Astrocyte of the spinal cord (primary cell): ENCODE measurements around the gene INTS2.
A peak's percentile ranks its signal among the peaks of the same experiment; 100 is the strongest.

Source experiments
- DNase-seq: peaks from one replicate; pipeline ENCODE4 v3.0.0; 2011; ENCODE audit warnings: low read depth, low spot score
- H3K4me3 ChIP-seq: 2 replicates; pipeline ENCODE4 v1.5.1; 2011; ENCODE audit warnings: low read depth, mild to moderate bottlenecking, low read length, moderate library complexity
- CTCF ChIP-seq: IDR thresholded peaks from 2 replicates; pipeline ENCODE4 v1.5.1; 2012; ENCODE audit warnings: low read depth, mild to moderate bottlenecking, low read length, inconsistent platforms
- in situ Hi-C: cut with HindIII; loops from 2 replicates; pipeline ENCODE4 v1.10.0; 2017; ENCODE audit warnings: low sequenced_read_pairs

The INTS2 gene

GRCh38 chr17:61846088-61846487 lies 81.7 kb downstream of the INTS2 start:
- H3K4me3 ChIP-seq, result no peak overlapping the region
- TF ChIP-seq CTCF, result no peak
- in situ Hi-C loops, result no loop called here
- no peak for DNase-seq

DNA sequence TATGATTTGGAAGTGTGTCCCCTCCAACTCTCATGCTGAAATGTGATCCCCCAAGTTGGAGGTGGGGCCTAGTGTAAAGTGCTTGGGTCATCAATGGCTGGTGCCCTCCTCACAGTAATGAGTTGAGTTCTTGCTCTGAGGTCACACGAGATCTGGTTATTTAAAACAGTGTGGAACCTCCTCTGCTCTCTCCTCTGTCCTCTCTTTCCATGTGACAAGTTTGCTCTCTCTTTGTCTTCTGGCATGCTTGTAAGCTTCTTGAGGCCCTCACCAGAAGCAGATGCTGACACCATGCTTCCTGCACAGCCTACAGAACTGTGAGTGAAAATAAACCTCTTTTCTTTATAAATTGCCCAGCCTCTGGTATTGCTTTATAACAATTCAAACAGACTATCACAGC lies 84.3 kb downstream of the INTS2 start:
- H3K4me3 ChIP-seq, result no peak overlapping the region
- in situ Hi-C loops, result no loop called here
- no peak for DNase-seq
- TF ChIP-seq CTCF, result no peak

DNA sequence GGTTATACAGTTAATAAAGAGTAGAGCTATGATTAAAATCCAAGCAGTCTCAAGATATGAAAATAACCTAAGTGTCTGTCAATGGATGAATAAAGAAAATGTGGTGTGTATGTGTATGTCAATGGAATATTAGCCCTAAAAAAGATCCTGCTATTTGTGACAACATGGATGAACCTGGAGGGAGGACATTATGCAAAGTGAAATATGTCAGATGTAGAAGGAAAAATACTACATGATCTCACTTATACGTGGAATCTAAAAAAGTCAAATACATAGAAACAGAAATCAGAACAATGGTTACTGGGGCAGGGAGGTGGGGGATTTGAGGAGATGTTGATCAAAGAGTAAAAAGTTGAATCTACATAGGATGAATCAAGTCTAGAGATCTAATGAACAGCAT lies 84.9 kb downstream of the INTS2 start:
- in situ Hi-C loops, result no loop called here
- no peak overlapping the region for H3K4me3 ChIP-seq
- TF ChIP-seq CTCF, result no peak

DNA sequence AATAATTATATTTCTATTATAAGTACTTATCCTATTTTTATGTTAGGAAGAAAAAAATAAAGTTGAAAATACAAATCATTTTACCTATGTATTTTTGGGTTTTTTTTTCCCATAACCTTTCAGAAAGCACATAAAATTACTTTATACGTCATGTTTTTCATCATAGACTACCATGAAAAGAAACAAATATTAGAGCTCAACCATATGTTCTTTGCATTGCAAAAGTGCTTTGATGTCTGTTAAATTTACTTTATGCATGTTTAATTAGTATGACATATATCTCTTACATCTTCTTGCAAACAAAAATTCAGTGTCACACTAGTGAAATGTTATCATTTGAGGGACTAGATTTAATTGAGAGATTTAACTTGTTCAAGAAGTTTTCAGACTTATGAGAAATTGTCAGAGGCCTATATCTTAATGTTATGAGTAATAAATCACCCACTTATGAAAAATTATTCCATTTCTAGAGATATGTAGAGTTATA lies 88.4 kb downstream of the INTS2 start:
- no peak for DNase-seq
- no peak for TF ChIP-seq CTCF
- H3K4me3 ChIP-seq, result no peak overlapping the region
- in situ Hi-C loops, result no loop called here

More for the DNA sequence above, 84.9 kb downstream of the INTS2 start:
- no peak for DNase-seq

DNA sequence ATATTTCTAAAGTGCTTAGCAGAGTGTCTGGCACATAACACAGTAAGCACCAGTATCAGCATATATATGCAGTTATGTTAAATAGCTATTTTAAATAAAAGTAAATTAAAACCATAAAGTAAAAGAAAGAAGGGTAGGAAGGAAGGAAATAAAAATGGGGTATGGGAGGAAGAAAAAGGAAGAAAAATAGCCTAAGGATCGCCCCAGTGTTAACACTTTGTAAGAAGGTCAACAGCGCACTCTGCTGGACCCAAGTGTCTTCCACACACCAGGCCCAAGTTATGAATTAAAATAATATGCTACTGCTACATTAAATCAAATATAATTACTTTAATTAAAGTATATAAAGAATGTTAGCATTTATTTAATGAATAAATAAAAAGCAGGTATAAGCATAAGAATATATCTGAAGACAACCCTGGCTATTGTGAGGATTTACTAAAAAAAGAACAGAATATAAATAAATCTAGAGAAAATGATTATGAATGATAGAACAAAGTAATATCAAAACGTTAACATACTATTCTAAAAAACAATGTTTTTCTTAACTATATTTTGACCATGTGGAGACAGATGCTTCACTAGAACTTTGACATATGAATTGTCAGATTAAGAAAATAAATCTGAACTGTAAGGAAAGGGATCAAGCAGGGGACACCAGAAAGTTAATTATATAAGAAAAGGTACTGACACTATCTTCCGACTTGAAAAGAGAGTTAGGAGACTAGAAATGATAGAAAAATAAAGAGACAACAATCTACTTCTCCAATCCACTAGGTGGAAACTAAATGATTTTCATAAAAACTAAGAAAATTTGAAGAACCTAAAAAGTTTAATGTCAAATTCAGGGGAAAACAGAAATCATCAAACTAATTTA lies 90.4 kb downstream of the INTS2 start:
- DNase-seq, result peak; percentile 66
- H3K4me3 ChIP-seq, result no peak overlapping the region
- in situ Hi-C loops, result no loop called here
- peak; percentile 82 for TF ChIP-seq CTCF

GRCh38 chr17:61836266-61837174 lies 91.3 kb downstream of the INTS2 start:
- no peak for TF ChIP-seq CTCF
- no peak overlapping the region for H3K4me3 ChIP-seq
- no peak for DNase-seq
- in situ Hi-C loops, result no loop called here
